H1 (cell line): ENCODE measurements around the gene CCDC157. TPM values are rescaled to one million over a fixed set of nuclear protein-coding genes. Genes with fewer than 3 reads are reported as not detected.

Experiments used
- CTCF ChIA-PET: fragments of 300-600 bp; sonication (Branson Sonifier 250); formaldehyde crosslinking; loops from one replicate; lab custom pipeline; 2021; ENCODE audit not compliant: partially characterized antibody; lab: Charles Lee
- POLR2A ChIA-PET: fragments of 300-600 bp; sonication (Branson Sonifier 250); formaldehyde crosslinking; loops from one replicate; lab custom pipeline; 2021; ENCODE audit warnings: inconsistent platforms; ENCODE audit not compliant: partially characterized antibody; lab: Charles Lee
- DNase-seq, 2 experiments: peaks; one replicate each; pipeline versions ENCODE4 v3.0.0 to v3.0.0-alpha.2; 2010 to 2022; ENCODE audit warnings: low spot score in 2 of 2, low read depth in 1 of 2, mixed read lengths in 1 of 2
- FAIRE-seq: peaks from 2 replicates; lab custom pipeline; 2011; peaks lifted over from hg19 to GRCh38; lab: Jason Lieb, UNC
- H2AFZ ChIP-seq: 2 replicates; pipeline ENCODE4 v1.8.1; 2012; ENCODE audit warnings: low read length, inconsistent platforms
- H2AK5ac ChIP-seq: 2 replicates; pipeline ENCODE4 v1.6.1; 2013; ENCODE audit warnings: low read depth, low read length
- H2BK120ac ChIP-seq: replicated peaks from 2 replicates; pipeline ENCODE3; 2013; ENCODE audit warnings: low read depth, low read length, inconsistent platforms
- H2BK12ac ChIP-seq: 2 replicates; pipeline ENCODE4 v1.6.1; 2013; ENCODE audit warnings: low read depth, low read length
- H2BK15ac ChIP-seq: 2 replicates; pipeline ENCODE4 v1.6.1; 2013; ENCODE audit warnings: low read length
- H2BK20ac ChIP-seq: 2 replicates; pipeline ENCODE4 v1.6.1; 2013; ENCODE audit warnings: low read length
- H2BK5ac ChIP-seq: 2 replicates; pipeline ENCODE4 v1.6.1; 2013; ENCODE audit warnings: low read depth, low read length
- H3K14ac ChIP-seq: 2 replicates; pipeline ENCODE4 v1.6.1; 2013; ENCODE audit warnings: inconsistent platforms; ENCODE audit not compliant: insufficient read length
- H3K18ac ChIP-seq: 2 replicates; pipeline ENCODE4 v1.6.1; 2013; ENCODE audit warnings: low read length; ENCODE audit errors: extremely low read depth
- H3K23ac ChIP-seq: 2 replicates; pipeline ENCODE4 v1.6.1; 2013; ENCODE audit warnings: inconsistent platforms; ENCODE audit not compliant: insufficient read length
- H3K23me2 ChIP-seq: 2 replicates; pipeline ENCODE4 v1.6.1; 2013; ENCODE audit warnings: low read depth, low read length
- H3K27ac ChIP-seq: 2 replicates; pipeline ENCODE4 v1.6.1; 2011; ENCODE audit warnings: low read depth, low read length, inconsistent platforms
- H3K27me3 ChIP-seq, 4 experiments: replicated peaks in 1 of 4; 1 replicate in 1 of 4; 2 replicates in 3 of 4; pipeline versions ENCODE4 v1.6.1 to v1.8.1; 2011 to 2013; ENCODE audit warnings: low read length in 3 of 4, mild to moderate bottlenecking in 3 of 4, inconsistent platforms in 2 of 4, mixed read lengths in 2 of 4, moderate library complexity in 1 of 4; ENCODE audit not compliant: control insufficient read depth in 3 of 4, insufficient read depth in 3 of 4; ENCODE audit errors: extremely low read depth in 1 of 4
- H3K36me3 ChIP-seq, 4 experiments: 2 replicates each; pipeline versions ENCODE4 v1.6.1 to v1.8.1; 2011 to 2013; ENCODE audit warnings: mild to moderate bottlenecking in 4 of 4, low read length in 3 of 4, moderate library complexity in 2 of 4, control low read depth in 1 of 4, inconsistent platforms in 1 of 4; ENCODE audit not compliant: insufficient read depth in 4 of 4, control insufficient read depth in 2 of 4
- H3K4ac ChIP-seq: replicated peaks from 2 replicates; pipeline ENCODE3; 2013; ENCODE audit warnings: low read length, low read depth, mixed read lengths, inconsistent platforms; ENCODE audit not compliant: insufficient read length
- H3K4me1 ChIP-seq, 4 experiments: replicated peaks in 1 of 4; 1 replicate in 1 of 4; 2 replicates in 3 of 4; pipeline versions ENCODE4 v1.6.1 to v1.8.1; 2011 to 2013; ENCODE audit warnings: low read length in 3 of 4, inconsistent platforms in 2 of 4, mixed read lengths in 1 of 4; ENCODE audit not compliant: insufficient read depth in 4 of 4, control insufficient read depth in 3 of 4
- H3K4me2 ChIP-seq, 2 experiments: 2 replicates each; pipeline versions ENCODE4 v1.6.1 to v1.8.1; 2011 to 2013; ENCODE audit warnings: low read depth in 2 of 2, low read length in 2 of 2, control low read depth in 1 of 2, inconsistent platforms in 1 of 2, mild to moderate bottlenecking in 1 of 2; ENCODE audit not compliant: insufficient read depth in 1 of 2
- H3K4me3 ChIP-seq, 4 experiments: fragments of 200-600, 300-600 bp in 1 of 4; sonication (generic), shearing (Covaris generic), sonication (Bioruptor Twin) in 1 of 4; 2 replicates each; pipeline versions ENCODE4 v1.5.1 to v1.8.1; 2011 to 2016; ENCODE audit warnings: low read length in 4 of 4, low read depth in 3 of 4, control low read depth in 2 of 4, inconsistent platforms in 2 of 4, mild to moderate bottlenecking in 2 of 4, mixed read lengths in 1 of 4, moderate library complexity in 1 of 4; ENCODE audit not compliant: insufficient read depth in 2 of 4; ENCODE audit errors: extremely low read depth in 1 of 4
- H3K56ac ChIP-seq: replicated peaks from 2 replicates; pipeline ENCODE3; 2013; ENCODE audit warnings: low read depth, mild to moderate bottlenecking, mixed read lengths, low read length, inconsistent platforms; ENCODE audit not compliant: insufficient read length
- H3K79me1 ChIP-seq: 2 replicates; pipeline ENCODE4 v1.6.1; 2013; ENCODE audit warnings: low read depth, low read length, control low read depth
- H3K79me2 ChIP-seq, 2 experiments: 2 replicates each; pipeline versions ENCODE4 v1.6.1 to v1.8.1; 2012 to 2013; ENCODE audit warnings: low read length in 2 of 2, mild to moderate bottlenecking in 2 of 2, inconsistent platforms in 1 of 2; ENCODE audit not compliant: insufficient read depth in 2 of 2, control insufficient read depth in 1 of 2
- H3K9ac ChIP-seq, 4 experiments: replicated peaks in 1 of 4; 1 replicate in 1 of 4; 2 replicates in 3 of 4; pipeline versions ENCODE4 v1.6.1 to v1.8.1; 2011 to 2013; ENCODE audit warnings: low read depth in 3 of 4, low read length in 3 of 4, control low read depth in 2 of 4, mild to moderate bottlenecking in 2 of 4, moderate library complexity in 2 of 4, inconsistent platforms in 1 of 4; ENCODE audit errors: extremely low read depth in 1 of 4
- H3K9me3 ChIP-seq, 2 experiments: 2 replicates each; pipeline versions ENCODE4 v1.6.1 to v1.8.1; 2012 to 2013; ENCODE audit warnings: mild to moderate bottlenecking in 2 of 2, moderate library complexity in 2 of 2, control low read depth in 1 of 2, inconsistent platforms in 1 of 2, low read depth in 1 of 2, low read length in 1 of 2, mixed read lengths in 1 of 2; ENCODE audit not compliant: insufficient read depth in 2 of 2
- H4K20me1 ChIP-seq, 2 experiments: replicated peaks in 1 of 2; 2 replicates each; pipeline versions ENCODE3 to v1.8.1; 2011 to 2013; ENCODE audit warnings: inconsistent platforms in 2 of 2, low read length in 2 of 2, mild to moderate bottlenecking in 1 of 2; ENCODE audit not compliant: insufficient read depth in 2 of 2, control insufficient read depth in 1 of 2
- H4K5ac ChIP-seq: 2 replicates; pipeline ENCODE4 v1.6.1; 2013; ENCODE audit warnings: low read length, low read depth, mixed read lengths, inconsistent platforms; ENCODE audit not compliant: insufficient read length
- H4K8ac ChIP-seq: 2 replicates; pipeline ENCODE4 v1.8.0; 2013; ENCODE audit warnings: mild to moderate bottlenecking, moderate library complexity, low read length, inconsistent platforms; ENCODE audit not compliant: insufficient read depth; ENCODE audit errors: extremely low read depth
- H4K91ac ChIP-seq: replicated peaks from 2 replicates; pipeline ENCODE3; 2013; ENCODE audit warnings: low read length, mixed read lengths, inconsistent platforms; ENCODE audit not compliant: insufficient read length
- ATF3 ChIP-seq: IDR thresholded peaks from 2 replicates; pipeline ENCODE4 v1.6.1; 2011; ENCODE audit warnings: low read depth, mild to moderate bottlenecking, low read length; ENCODE audit not compliant: insufficient read depth
- JUN ChIP-seq: IDR thresholded peaks from 2 replicates; pipeline ENCODE4 v1.6.1; 2011; ENCODE audit warnings: low read depth, mild to moderate bottlenecking, improper control_type of control experiment, low read length
- KDM4A ChIP-seq: IDR thresholded peaks from one replicate; pipeline ENCODE4 v1.7.1; 2012; ENCODE audit warnings: low read depth, mild to moderate bottlenecking, moderate library complexity, low read length, inconsistent platforms; ENCODE audit not compliant: severe bottlenecking
- NANOG ChIP-seq: IDR thresholded peaks from 2 replicates; pipeline ENCODE4 v1.6.1; 2011; ENCODE audit warnings: low read length, low read depth, mild to moderate bottlenecking, inconsistent platforms; ENCODE audit not compliant: insufficient read depth, poor library complexity, severe bottlenecking
- PHF8 ChIP-seq: fragments of 200-600 bp; sonication (generic); conservative IDR thresholded peaks from 2 replicates; pipeline ENCODE4 v1.7.1; 2012; ENCODE audit warnings: low read depth, mild to moderate bottlenecking, inconsistent platforms, low read length, moderate library complexity
- POLR2A ChIP-seq, 2 experiments: IDR thresholded peaks; 1 replicate in 1 of 2; 2 replicates in 1 of 2; pipeline ENCODE4 v1.6.1; 2011; ENCODE audit warnings: low read depth in 2 of 2, low read length in 2 of 2, mild to moderate bottlenecking in 2 of 2; ENCODE audit errors: control extremely low read depth in 1 of 2
- TAF7 ChIP-seq: optimal IDR thresholded peaks from 2 replicates; pipeline ENCODE3; 2011; ENCODE audit warnings: low read depth, mild to moderate bottlenecking, inconsistent platforms, low read length, moderate library complexity, borderline replicate concordance
- YY1 ChIP-seq: IDR thresholded peaks from 2 replicates; pipeline ENCODE4 v1.6.1; 2011; ENCODE audit warnings: low read depth, mild to moderate bottlenecking, low read length
- WGBS, 2 experiments: shearing (Covaris generic) in 1 of 2; methylation state at CpG; one replicate each; pipeline versions ENCODE4 v1.1.6 to v1.1.7; 2013 to 2015; ENCODE audit warnings: low lambda C conversion rate in 2 of 2, mixed read lengths in 2 of 2, inconsistent platforms in 1 of 2, low coverage in 1 of 2, missing lambda C conversion rate in 1 of 2; ENCODE audit not compliant: insufficient replicate concordance in 2 of 2, insufficient coverage in 1 of 2, insufficient read length in 1 of 2; ENCODE audit errors: extremely low coverage in 1 of 2, missing lambda C conversion rate in 1 of 2; 5-methylcytosine and 5-hydroxymethylcytosine counted together
- polyA plus RNA-seq, 7 experiments: library from polyadenylated mRNA; depleted of rRNA in 3 of 7; stranded (reverse) in 5 of 7; unstranded in 2 of 7; fragments of >200 nt in 5 of 7; fragments of 200-250 nt in 2 of 7; gene quantifications; 1 replicate in 5 of 7; 2 replicates in 1 of 7; 4 replicates in 1 of 7; pipeline versions ENCODE4 v1.2.1 to v1.2.3, GENCODE V29; 2011 to 2013; ENCODE audit warnings: missing spikeins in 2 of 7, mixed read lengths in 2 of 7
- total RNA-seq: library from RNA; stranded (reverse); fragmentation: NEBNext Ultra II Directional; extraction: Animal tissue kit (Norgen Biotek cat#: 25700); gene quantifications from 2 replicates; pipeline ENCODE4 v1.2.1, GENCODE V29; 2021

The CCDC157 gene
- total and polyA plus RNA-seq, 2 of the 8 experiments (the other 6 are each of a cell fraction or from before 2014, with no cell fraction given), result 4.1 to 8.4 TPM

GRCh38 chr22:30416837-30417236 lies 60.0 kb downstream of the CCDC157 start:
- no peaks in the 10 kb centered on the region for H3K27me3 ChIP-seq
- DNase-seq, result no peak
- no peak overlapping the region for H2AFZ ChIP-seq
- no peaks in the 10 kb centered on the region for H3K9me3 ChIP-seq
- no peak overlapping the region for H3K23ac ChIP-seq
- H3K9ac ChIP-seq, result no peak overlapping the region
- no peak overlapping the region for H2BK120ac ChIP-seq
- H4K5ac ChIP-seq, result no peak overlapping the region
- FAIRE-seq, result no peak
- H3K4me3 ChIP-seq, result no peak overlapping the region
- H3K4me1 ChIP-seq, result peaks cover 0 to 4% (median under 1%) of the 10 kb centered on the region in 4 experiments; a peak in 3 of 7 replicates
- H2AK5ac ChIP-seq, result no peak overlapping the region
- H3K79me1 ChIP-seq, result no peaks in the 10 kb centered on the region
- H2BK15ac ChIP-seq, result no peak overlapping the region
- H2BK20ac ChIP-seq, result no peak overlapping the region
- no peak overlapping the region for H3K18ac ChIP-seq
- no peak overlapping the region for H4K8ac ChIP-seq
- H3K14ac ChIP-seq, result no peak overlapping the region
- 88% methylated on average over 1 of the region's 1 CpG; no CpG with 5 or more reads in 1 of the 2 experiments for WGBS, 2 experiments
- H3K56ac ChIP-seq, result no peak overlapping the region
- H3K27ac ChIP-seq, result no peak overlapping the region
- H3K79me2 ChIP-seq, result peaks cover 0 to 4% of the 10 kb centered on the region in 2 experiments; a peak in 1 of 4 replicates
- CTCF ChIA-PET, result interaction anchor here (1.5 kb wide), 1 partner anchor 10 kb away, joined by 4 read pairs; no protein-coding TSS in a partner anchor
- TF ChIP-seq PHF8, result no peak
- no peak for TF ChIP-seq POLR2A (IDR thresholded peaks at IDR 0.05; ENCODE audit: control extremely low read depth in 1 of 2, low read depth in 2 of 2, low read length in 2 of 2)
- TF ChIP-seq ATF3, result no peak
- no peak for TF ChIP-seq TAF7
- TF ChIP-seq JUN, result no peak
- no peak for TF ChIP-seq NANOG
- TF ChIP-seq YY1, result no peak
- TF ChIP-seq KDM4A, result no peak
- TF ChIP-seq, all 59 proteins: peak for 0
- POLR2A ChIA-PET, result interaction anchor here (1.2 kb wide), 1 partner anchor 20 kb away, joined by 3 read pairs; the partner anchor contains the start of gene SEC14L2
- Histone ChIP-seq H3K36me3 (peaks cover 0 to 28% (median 12%) of the 10 kb centered on the region in 4 experiments; a peak in 6 of 8 replicates), H2BK12ac (no peak overlapping the region), H3K4ac (no peak overlapping the region), H4K20me1 (peaks cover 1 to 4% of the 10 kb centered on the region in 2 experiments), H2BK5ac (no peak overlapping the region), H3K4me2 (no peak overlapping the region), H3K23me2 (no peaks in the 10 kb centered on the region), H4K91ac (no peak overlapping the region)
